IMR-90 (cell line): ENCODE results near the gene ELFN2. TPM values are rescaled to one million over a fixed set of nuclear protein-coding genes. Genes with fewer than 3 reads are reported as not detected.

Source experiments
- ATAC-seq: fragments of 200-7000 bp; cut with Tn5 transposase; 2 replicates; pipeline ENCODE4 v1.9.1; 2020; ENCODE audit warnings: low read depth, mild to moderate bottlenecking, moderate library complexity
- BruUV-seq: library from RNA; stranded (reverse); fragments of 400-500 nt; replicated peaks from 2 replicates; lab custom pipeline; 2021; lab: Mats Ljungman, UMichigan
- CTCF ChIA-PET: fragments of 300-600 bp; formaldehyde crosslinking; extraction: SDS; loops from one replicate; lab custom pipeline; 2021; ENCODE audit warnings: antibody characterized with exemption; lab: Yijun Ruan, JAX
- POLR2A ChIA-PET: fragments of 300-600 bp; sonication (Branson Sonifier 250); formaldehyde crosslinking; loops from one replicate; lab custom pipeline; 2022; ENCODE audit warnings: antibody characterized with exemption; ENCODE audit not compliant: unreplicated experiment; lab: Charles Lee
- DNase-seq: peaks from one replicate; pipeline ENCODE4 v3.0.0; 2013
- H2AFZ ChIP-seq: replicated peaks from 2 replicates; pipeline ENCODE3; 2013; ENCODE audit warnings: low read length, mild to moderate bottlenecking; ENCODE audit not compliant: poor library complexity
- H2AK5ac ChIP-seq: 2 replicates; pipeline ENCODE4 v1.6.1; 2013; ENCODE audit warnings: low read depth, low read length, inconsistent platforms
- H2AK9ac ChIP-seq: replicated peaks from 2 replicates; pipeline ENCODE3; 2013; ENCODE audit warnings: mild to moderate bottlenecking, low read depth, low read length, moderate library complexity; ENCODE audit not compliant: poor library complexity
- H2BK120ac ChIP-seq: 2 replicates; pipeline ENCODE4 v1.6.1; 2013; ENCODE audit warnings: low read depth, low read length, inconsistent platforms
- H2BK15ac ChIP-seq: 3 replicates; pipeline ENCODE4 v1.6.1; 2013; ENCODE audit warnings: low read depth, low read length, inconsistent platforms
- H2BK20ac ChIP-seq: 2 replicates; pipeline ENCODE4 v1.6.1; 2013; ENCODE audit warnings: low read depth, mild to moderate bottlenecking, inconsistent platforms, low read length, moderate library complexity
- H2BK5ac ChIP-seq: 2 replicates; pipeline ENCODE4 v1.6.1; 2013; ENCODE audit warnings: mild to moderate bottlenecking, low read depth, low read length, inconsistent platforms; ENCODE audit not compliant: poor library complexity, severe bottlenecking
- H3K14ac ChIP-seq: replicated peaks from 2 replicates; pipeline ENCODE4 v1.6.1; 2013; ENCODE audit warnings: low read depth, low read length, inconsistent platforms
- H3K18ac ChIP-seq: 2 replicates; pipeline ENCODE4 v1.6.1; 2013; ENCODE audit warnings: low read depth, low read length, control low read depth
- H3K23ac ChIP-seq: 2 replicates; pipeline ENCODE4 v1.6.1; 2013; ENCODE audit warnings: low read depth, low read length, inconsistent platforms
- H3K27ac ChIP-seq: 2 replicates; pipeline ENCODE4 v1.5.1; 2013; ENCODE audit warnings: mild to moderate bottlenecking, control low read depth, low read length; ENCODE audit not compliant: insufficient read depth
- H3K27me3 ChIP-seq: 2 replicates; pipeline ENCODE4 v1.6.1; 2013; ENCODE audit warnings: low read length; ENCODE audit not compliant: control insufficient read depth, insufficient read depth
- H3K36me3 ChIP-seq: 2 replicates; pipeline ENCODE4 v1.6.1; 2013; ENCODE audit warnings: low read length, mixed read lengths; ENCODE audit not compliant: control insufficient read depth, insufficient read depth
- H3K4ac ChIP-seq: 2 replicates; pipeline ENCODE4 v1.6.1; 2013; ENCODE audit warnings: low read depth, low read length, inconsistent platforms
- H3K4me1 ChIP-seq: 2 replicates; pipeline ENCODE4 v1.6.1; 2013; ENCODE audit warnings: low read length, mixed read lengths; ENCODE audit not compliant: control insufficient read depth, insufficient read depth
- H3K4me2 ChIP-seq: 2 replicates; pipeline ENCODE4 v1.6.1; 2013; ENCODE audit warnings: low read depth, mild to moderate bottlenecking, control low read depth, low read length, moderate library complexity
- H3K4me3 ChIP-seq: 2 replicates; pipeline ENCODE4 v1.5.1; 2013; ENCODE audit warnings: low read depth, mild to moderate bottlenecking, control low read depth, low read length, moderate library complexity; ENCODE audit not compliant: insufficient read depth
- H3K56ac ChIP-seq: 2 replicates; pipeline ENCODE4 v1.6.1; 2013; ENCODE audit warnings: low read length, inconsistent platforms; ENCODE audit not compliant: insufficient read depth; ENCODE audit errors: extremely low read depth
- H3K79me1 ChIP-seq, 2 experiments: 2 replicates each; pipeline ENCODE4 v1.6.1; 2013; ENCODE audit warnings: low read length in 2 of 2, inconsistent platforms in 1 of 2, low read depth in 1 of 2
- H3K9ac ChIP-seq: 2 replicates; pipeline ENCODE4 v1.6.1; 2013; ENCODE audit warnings: low read depth, low read length, control low read depth
- H3K9me1 ChIP-seq: 2 replicates; pipeline ENCODE4 v1.6.1; 2013; ENCODE audit warnings: low read length, inconsistent platforms; ENCODE audit not compliant: insufficient read depth
- H3K9me3 ChIP-seq: 2 replicates; pipeline ENCODE4 v1.6.1; 2013; ENCODE audit warnings: low read length; ENCODE audit not compliant: control insufficient read depth, insufficient read depth
- H4K20me1 ChIP-seq: 2 replicates; pipeline ENCODE4 v1.6.1; 2013; ENCODE audit warnings: low read length, inconsistent platforms; ENCODE audit not compliant: insufficient read depth
- H4K5ac ChIP-seq: 2 replicates; pipeline ENCODE4 v1.6.1; 2013; ENCODE audit warnings: mild to moderate bottlenecking, low read depth, low read length, control low read depth
- H4K8ac ChIP-seq, 2 experiments: 2 replicates each; pipeline ENCODE4 v1.6.1; 2013; ENCODE audit warnings: low read depth in 2 of 2, low read length in 2 of 2, control low read depth in 1 of 2, inconsistent platforms in 1 of 2
- H4K91ac ChIP-seq: 2 replicates; pipeline ENCODE4 v1.6.1; 2013; ENCODE audit warnings: low read depth, low read length, inconsistent platforms; ENCODE audit not compliant: insufficient read depth
- CEBPB ChIP-seq: IDR thresholded peaks from 2 replicates; pipeline ENCODE4 v1.6.1; 2012; ENCODE audit warnings: low read depth, low read length, improper control_type of control experiment
- FOS ChIP-seq: fragments of 150-350 bp; IDR thresholded peaks from 2 replicates; pipeline ENCODE4 v1.6.1; 2016; ENCODE audit warnings: low read depth, low read length
- POLR2A ChIP-seq: IDR thresholded peaks from 2 replicates; pipeline ENCODE4 v1.6.1; 2012; ENCODE audit warnings: mild to moderate bottlenecking, low read depth, low read length
- SMC3 ChIP-seq: fragments of 150-350 bp; IDR thresholded peaks from 2 replicates; pipeline ENCODE4 v1.6.1; 2016; ENCODE audit warnings: low read depth, mild to moderate bottlenecking, antibody characterized with exemption, low read length, moderate library complexity
- USF2 ChIP-seq: fragments of 150-350 bp; IDR thresholded peaks from 2 replicates; pipeline ENCODE4 v1.6.1; 2017; ENCODE audit warnings: mild to moderate bottlenecking, antibody characterized with exemption, low read length, low read depth
- WGBS, 2 experiments: methylation state at CpG; one replicate each; pipeline versions ENCODE4 v1.1.5 to v1.1.7; 2013; ENCODE audit warnings: missing lambda C conversion rate in 2 of 2; ENCODE audit not compliant: insufficient read length in 1 of 2; ENCODE audit errors: extremely low coverage in 2 of 2; 5-methylcytosine and 5-hydroxymethylcytosine counted together
- dilution Hi-C: fragments of 300-500 bp; cut with HindIII; formaldehyde crosslinking; loops from one replicate; pipeline ENCODE4 v1.14.3; 2018; ENCODE audit warnings: low sequenced_read_pairs; ENCODE audit not compliant: unreplicated experiment
- in situ Hi-C: fragments of 300-500 bp; cut with MboI; formaldehyde crosslinking; loops from 3 replicates; pipeline ENCODE4 v1.14.3; 2019; ENCODE audit warnings: low sequenced_read_pairs, inconsistent platforms, mixed read lengths
- intact Hi-C: fragments of 100-400 bp; cut with micrococcal nuclease; formaldehyde crosslinking; loops from 2 replicates; pipeline ENCODE4 v1.10.0; 2022
- polyA plus RNA-seq, 3 experiments: library from polyadenylated mRNA; depleted of rRNA; stranded (reverse); fragments of >200 nt; gene quantifications; 2 replicates each; pipeline ENCODE4 v1.2.3, GENCODE V29; 2012; ENCODE audit warnings: low replicate concordance in 1 of 3
- total RNA-seq: library from RNA; depleted of rRNA; stranded (reverse); fragments of >200 nt; gene quantifications from 2 replicates; pipeline ENCODE4 v1.2.3, GENCODE V29; 2012

Gene ELFN2
- total and polyA plus RNA-seq, 2 of the 4 experiments (the other 2 are of a cell fraction): 0.72 to 5.0 TPM

- H3K9ac ChIP-seq: no peak overlapping the region
- H4K91ac ChIP-seq: no peak overlapping the region
- H3K9me3 ChIP-seq: no peaks in the 10 kb centered on the region
- no peak for DNase-seq
- peaks cover 14% of the 10 kb centered on the region for H3K27me3 ChIP-seq
- no peak overlapping the region for H2BK15ac ChIP-seq
- H4K20me1 ChIP-seq: no peaks in the 10 kb centered on the region
- no peak overlapping the region for H3K18ac ChIP-seq
- H2BK20ac ChIP-seq: no peak overlapping the region
- peaks cover 16% of the 10 kb centered on the region for H3K4me1 ChIP-seq
- no peak overlapping the region for H2BK5ac ChIP-seq
- in situ Hi-C loops: no loop called here
- no peak overlapping the region for H3K23ac ChIP-seq
- WGBS, 2 experiments: 28% methylated on average over 16 of the region's 24 CpGs; no CpG with 5 or more reads in 1 of the 2 experiments
- no peak overlapping the region for H3K56ac ChIP-seq
- CTCF ChIA-PET: no interaction called here
- POLR2A ChIA-PET: no interaction called here
- peak overlapping the region; percentile 44 for H2AK9ac ChIP-seq
- H3K36me3 ChIP-seq: no peaks in the 10 kb centered on the region
- H2AFZ ChIP-seq: peak overlapping the region; percentile 34
- H3K4ac ChIP-seq: no peak overlapping the region; the same call in 1 of the 2 replicates
- H3K9me1 ChIP-seq: peaks cover 5% of the 10 kb centered on the region; the same call in 1 of the 2 replicates
- no peak overlapping the region for H3K4me2 ChIP-seq
- H3K79me1 ChIP-seq: no peaks in the 10 kb centered on the region
- no peak overlapping the region for H3K4me3 ChIP-seq
- H2BK120ac ChIP-seq: no peak overlapping the region
- H3K14ac ChIP-seq: no peak overlapping the region
- no peak for TF ChIP-seq USF2
- no peak for TF ChIP-seq FOS
- TF ChIP-seq SMC3: no peak
- no peak for TF ChIP-seq CEBPB
- no peak for TF ChIP-seq POLR2A
- dilution Hi-C loops: no loop called here
- H4K5ac ChIP-seq: no peak overlapping the region
- BruUV-seq: no TSS peak
- H3K27ac ChIP-seq: no peak overlapping the region
- H4K8ac ChIP-seq: no peak overlapping the region
- H2AK5ac ChIP-seq: peak overlapping the region; percentile 39; the same call in 1 of the 2 replicates
- intact Hi-C loops: no loop called here
- no peak for ATAC-seq
These were observed 86.7 kb downstream of the ELFN2 start for GRCh38 chr22:37340331-37341262.
